OCI-LY1 (cell line): ENCODE measurements around the gene HOXB6.

Source experiments
- H2AFZ ChIP-seq: fragments of 200-600 bp; sonication (generic), shearing (Covaris generic); 2 replicates; pipeline ENCODE4 v1.6.0; 2014; ENCODE audit warnings: antibody characterized with exemption, mild to moderate bottlenecking, low read length
- H3F3A ChIP-seq: fragments of 200-600 bp; sonication (generic), shearing (Covaris generic); 2 replicates; pipeline ENCODE4 v1.6.0; 2014; ENCODE audit warnings: mild to moderate bottlenecking, antibody characterized with exemption, low read length, moderate library complexity; ENCODE audit not compliant: insufficient read depth
- H3K27ac ChIP-seq: fragments of 200-600 bp; sonication (generic); 2 replicates; pipeline ENCODE4 v1.5.1; 2014; ENCODE audit warnings: low read length, mixed run types, mild to moderate bottlenecking, low read depth; ENCODE audit not compliant: poor library complexity, severe bottlenecking
- H3K27me3 ChIP-seq: fragments of 200-600 bp; sonication (generic); 2 replicates; pipeline ENCODE4 v1.6.0; 2014; ENCODE audit warnings: antibody characterized with exemption, mild to moderate bottlenecking, low read length, moderate library complexity; ENCODE audit not compliant: insufficient read depth
- H3K36me3 ChIP-seq: fragments of 200-600 bp; sonication (generic); 2 replicates; pipeline ENCODE4 v1.6.1; 2014; ENCODE audit warnings: mild to moderate bottlenecking, antibody characterized with exemption, low read length, moderate library complexity, mixed read lengths; ENCODE audit not compliant: insufficient read depth
- H3K4me1 ChIP-seq: fragments of 200-600 bp; sonication (generic); 2 replicates; pipeline ENCODE4 v1.5.1; 2014; ENCODE audit warnings: mild to moderate bottlenecking, low read length, moderate library complexity; ENCODE audit not compliant: insufficient read depth, severe bottlenecking
- H3K4me2 ChIP-seq: fragments of 200-600 bp; sonication (generic), shearing (Covaris generic); 2 replicates; pipeline ENCODE4 v1.6.1; 2014; ENCODE audit warnings: low read length
- H3K4me3 ChIP-seq: fragments of 200-600 bp; sonication (generic); 2 replicates; pipeline ENCODE4 v1.5.1; 2014; ENCODE audit warnings: low read length, low read depth, mild to moderate bottlenecking, mixed read lengths; ENCODE audit not compliant: poor library complexity, severe bottlenecking
- H3K79me2 ChIP-seq: fragments of 200-600 bp; shearing (Covaris generic); 2 replicates; pipeline ENCODE4 v1.6.1; 2016; ENCODE audit warnings: mixed run types, low read length, mixed read lengths; ENCODE audit not compliant: insufficient read depth
- H3K9ac ChIP-seq: fragments of 200-600 bp; sonication (generic), shearing (Covaris generic); 2 replicates; pipeline ENCODE4 v1.6.1; 2014; ENCODE audit warnings: mild to moderate bottlenecking, low read length, mixed read lengths
- H3K9me2 ChIP-seq: fragments of 200-600 bp; sonication (generic), shearing (Covaris generic); 2 replicates; pipeline ENCODE4 v1.6.1; 2014; ENCODE audit warnings: low read depth, mild to moderate bottlenecking, low read length, mixed read lengths
- H3K9me3 ChIP-seq: fragments of 200-600 bp; shearing (Covaris generic); 2 replicates; pipeline ENCODE4 v1.6.1; 2014; ENCODE audit warnings: low read length, mixed read lengths
- H4K20me1 ChIP-seq: fragments of 200-600 bp; sonication (generic), shearing (Covaris generic); 2 replicates; pipeline ENCODE4 v1.6.0; 2016; ENCODE audit warnings: mild to moderate bottlenecking, low read length; ENCODE audit not compliant: insufficient read depth
- EZH2 ChIP-seq: fragments of 200-600 bp; sonication (generic), shearing (Covaris generic); IDR thresholded peaks from 2 replicates; pipeline ENCODE4 v1.8.0; 2017; ENCODE audit warnings: borderline replicate concordance, mixed run types, mild to moderate bottlenecking, antibody characterized with exemption, low read length, moderate library complexity, mixed read lengths
- TF ChIP-seq, protein P1 (sequence below): fragments of 200-600 bp; sonication (generic), shearing (Covaris generic); IDR thresholded peaks from 2 replicates; pipeline ENCODE4 v1.5.1; 2017; ENCODE audit warnings: mild to moderate bottlenecking, antibody characterized with exemption, low read length, moderate library complexity, mixed read lengths

The HOXB6 gene

DNA sequence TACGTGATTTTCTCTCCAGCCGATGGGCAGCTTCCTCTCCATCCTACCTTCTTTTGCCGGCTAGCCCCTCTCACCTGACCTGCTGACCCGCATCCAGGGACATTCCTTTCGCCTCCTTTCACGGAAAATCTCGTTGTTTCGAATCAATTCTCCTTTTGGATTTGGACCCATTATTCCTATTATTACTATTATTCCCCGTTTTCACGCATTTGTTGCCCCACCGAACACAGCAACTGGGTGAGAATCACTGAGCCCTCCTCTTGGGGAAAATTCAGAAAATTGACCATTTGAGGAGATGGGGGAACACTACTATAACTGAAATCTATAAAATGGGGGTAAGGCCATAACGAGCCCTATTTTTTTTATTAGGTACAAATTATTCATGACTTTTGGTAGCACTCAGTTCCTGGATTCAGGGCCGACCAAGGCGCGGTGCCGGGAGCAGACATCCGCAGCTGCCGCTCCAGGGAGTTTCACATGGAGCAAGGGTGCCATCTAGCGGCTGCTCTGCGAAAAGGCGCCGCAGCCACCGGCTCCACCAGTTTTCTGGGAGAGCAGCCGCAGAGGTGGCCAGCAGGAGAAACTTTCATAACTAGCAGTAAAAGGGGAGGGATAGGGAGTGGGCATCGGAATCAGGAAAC is 13.6 kb upstream of the HOXB6 start:
- H3K9ac ChIP-seq = no peak overlapping the region

DNA sequence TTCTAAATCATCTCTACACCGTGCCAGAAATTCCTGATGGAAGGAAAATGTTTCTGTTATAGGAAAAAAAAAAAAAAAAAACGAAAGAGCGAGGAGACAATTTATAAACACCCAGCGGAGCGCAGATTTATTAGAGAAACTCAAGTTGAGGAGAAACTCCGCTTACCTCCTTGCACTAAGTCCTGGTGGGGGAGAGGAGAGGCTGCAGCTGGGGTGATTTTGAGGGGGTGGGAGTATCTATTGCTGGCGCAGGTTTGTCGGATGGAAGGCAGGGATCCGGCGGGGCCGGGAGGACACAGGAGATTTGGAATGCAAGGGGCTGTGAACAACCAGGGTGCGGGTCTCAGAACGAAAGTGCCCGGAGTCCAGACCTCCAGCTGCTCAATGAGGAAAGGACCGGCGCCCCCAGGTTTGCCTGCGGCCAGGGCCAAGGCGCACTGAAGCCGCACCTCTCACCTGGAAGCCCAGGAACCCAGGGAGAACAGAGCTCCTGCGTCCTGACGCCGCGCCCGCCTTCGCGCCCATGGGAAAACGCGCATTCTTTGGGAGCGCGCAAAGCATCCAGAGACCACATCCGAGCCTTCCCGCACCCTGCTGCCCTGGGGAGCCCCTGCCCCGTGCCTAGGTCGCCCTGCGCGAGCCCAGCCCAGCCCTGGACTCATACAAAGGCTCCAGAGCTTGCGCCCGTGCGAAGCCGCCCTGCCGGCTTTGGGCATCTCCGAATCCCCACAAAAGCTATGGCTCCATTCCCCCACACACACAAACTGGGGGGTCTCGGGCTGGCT is 12.9 kb upstream of the HOXB6 start:
- H3K4me3 ChIP-seq = no peak overlapping the region
- no peaks in the 10 kb centered on the region for H3K4me1 ChIP-seq
- no peak for TF ChIP-seq EZH2
- TF ChIP-seq, protein P1, sequence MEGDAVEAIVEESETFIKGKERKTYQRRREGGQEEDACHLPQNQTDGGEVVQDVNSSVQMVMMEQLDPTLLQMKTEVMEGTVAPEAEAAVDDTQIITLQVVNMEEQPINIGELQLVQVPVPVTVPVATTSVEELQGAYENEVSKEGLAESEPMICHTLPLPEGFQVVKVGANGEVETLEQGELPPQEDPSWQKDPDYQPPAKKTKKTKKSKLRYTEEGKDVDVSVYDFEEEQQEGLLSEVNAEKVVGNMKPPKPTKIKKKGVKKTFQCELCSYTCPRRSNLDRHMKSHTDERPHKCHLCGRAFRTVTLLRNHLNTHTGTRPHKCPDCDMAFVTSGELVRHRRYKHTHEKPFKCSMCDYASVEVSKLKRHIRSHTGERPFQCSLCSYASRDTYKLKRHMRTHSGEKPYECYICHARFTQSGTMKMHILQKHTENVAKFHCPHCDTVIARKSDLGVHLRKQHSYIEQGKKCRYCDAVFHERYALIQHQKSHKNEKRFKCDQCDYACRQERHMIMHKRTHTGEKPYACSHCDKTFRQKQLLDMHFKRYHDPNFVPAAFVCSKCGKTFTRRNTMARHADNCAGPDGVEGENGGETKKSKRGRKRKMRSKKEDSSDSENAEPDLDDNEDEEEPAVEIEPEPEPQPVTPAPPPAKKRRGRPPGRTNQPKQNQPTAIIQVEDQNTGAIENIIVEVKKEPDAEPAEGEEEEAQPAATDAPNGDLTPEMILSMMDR = no peak
- H3K9me3 ChIP-seq = no peaks in the 10 kb centered on the region
- no peak overlapping the region for H3K27ac ChIP-seq
- H3K4me2 ChIP-seq = no peak overlapping the region
- peaks cover 4% of the 10 kb centered on the region for H3K27me3 ChIP-seq
- H3K79me2 ChIP-seq = no peaks in the 10 kb centered on the region
- H3K36me3 ChIP-seq = no peaks in the 10 kb centered on the region
- H3K9ac ChIP-seq = no peak overlapping the region
- H4K20me1 ChIP-seq = no peaks in the 10 kb centered on the region
- H2AFZ ChIP-seq = no peak overlapping the region
- H3F3A ChIP-seq = no peaks in the 10 kb centered on the region
- H3K9me2 ChIP-seq = no peaks in the 10 kb centered on the region

More for the DNA sequence above, 13.6 kb upstream of the HOXB6 start:
- TF ChIP-seq EZH2 = no peak
- TF ChIP-seq, protein P1 = peak; percentile 89
- Histone ChIP-seq H3F3A (no peaks in the 10 kb centered on the region), H3K27me3 (peaks cover 4% of the 10 kb centered on the region), H3K79me2 (no peaks in the 10 kb centered on the region), H3K4me2 (no peak overlapping the region), H2AFZ (no peak overlapping the region), H3K4me1 (no peaks in the 10 kb centered on the region), H3K4me3 (no peak overlapping the region), H3K27ac (no peak overlapping the region), H3K9me3 (no peaks in the 10 kb centered on the region), H3K9me2 (no peaks in the 10 kb centered on the region), H3K36me3 (no peaks in the 10 kb centered on the region), H4K20me1 (no peaks in the 10 kb centered on the region)

DNA sequence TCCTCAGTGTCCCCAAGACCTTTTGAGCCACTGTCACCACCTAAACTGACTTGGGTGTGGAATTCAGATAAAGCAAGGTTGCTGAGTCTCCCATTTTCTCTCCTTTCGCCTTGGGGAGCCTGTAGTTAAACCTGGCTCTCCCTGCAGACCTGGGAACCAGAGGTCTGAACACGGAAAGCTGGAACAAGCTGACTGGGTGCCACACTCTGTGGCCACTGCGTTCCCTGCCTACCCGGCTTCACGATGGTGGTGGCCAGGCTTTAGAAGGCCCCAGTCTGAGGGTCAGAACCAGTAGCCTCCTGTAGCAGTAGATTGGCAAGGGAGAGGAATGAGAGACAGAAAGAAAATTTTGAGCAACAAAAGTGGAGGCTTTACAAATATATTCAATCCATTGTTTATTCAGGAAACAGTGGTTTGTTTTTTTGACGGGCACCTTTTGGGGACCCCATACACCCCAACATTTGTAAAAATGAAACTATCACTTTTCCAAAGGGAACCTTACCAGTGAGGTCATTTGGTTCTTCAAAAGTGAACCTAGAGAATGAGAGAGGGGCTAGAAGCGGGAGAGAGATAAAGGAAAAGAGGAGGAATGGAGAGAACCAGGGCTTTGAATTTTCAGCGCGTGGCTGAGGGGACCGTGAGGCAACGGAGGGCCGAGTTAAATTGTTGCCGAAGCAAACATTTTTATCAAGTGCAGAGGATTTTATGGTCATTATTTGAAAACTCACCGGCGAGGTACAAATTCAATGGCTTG is 12.1 kb upstream of the HOXB6 start:
- Histone ChIP-seq H3K9me2 (no peaks in the 10 kb centered on the region), H3K27ac (no peak overlapping the region), H3K36me3 (no peaks in the 10 kb centered on the region), H3K9ac (no peak overlapping the region), H2AFZ (no peak overlapping the region), H3K4me2 (no peak overlapping the region), H3F3A (no peaks in the 10 kb centered on the region), H3K4me3 (no peak overlapping the region), H3K27me3 (peaks cover 4% of the 10 kb centered on the region), H4K20me1 (no peaks in the 10 kb centered on the region), H3K9me3 (no peaks in the 10 kb centered on the region), H3K4me1 (no peaks in the 10 kb centered on the region), H3K79me2 (no peaks in the 10 kb centered on the region)
- TF ChIP-seq, protein P1 = no peak
- TF ChIP-seq EZH2 = no peak
